ACC112 (cell line): Measurements from ENCODE around the gene FCHO1.
"Not testable (repeated sequence)": the region's sequence is repeated elsewhere in the genome, so short reads cannot be mapped to it uniquely, and the experiment has no call there.

Experiments used
- H2AFZ ChIP-seq: fragments of 200-600 bp; sonication (generic); one replicate; pipeline ENCODE4 v1.6.0; 2017; ENCODE audit warnings: antibody characterized with exemption, low read length; ENCODE audit not compliant: unreplicated experiment
- H3K27ac ChIP-seq: fragments of 200-600 bp; sonication (generic); 2 replicates; pipeline ENCODE4 v1.5.1; 2014; ENCODE audit warnings: low read depth, mild to moderate bottlenecking, antibody characterized with exemption, low read length, moderate library complexity
- H3K27me3 ChIP-seq: fragments of 200-600 bp; sonication (generic); 2 replicates; pipeline ENCODE4 v1.6.1; 2014; ENCODE audit warnings: mild to moderate bottlenecking, antibody characterized with exemption, low read length, moderate library complexity, mixed read lengths; ENCODE audit not compliant: insufficient read depth
- H3K36me3 ChIP-seq: fragments of 200-600 bp; sonication (generic); 2 replicates; pipeline ENCODE4 v1.6.1; 2016; ENCODE audit warnings: mild to moderate bottlenecking, antibody characterized with exemption, low read length, moderate library complexity, mixed read lengths; ENCODE audit not compliant: insufficient read depth
- H3K4me1 ChIP-seq: fragments of 200-600 bp; sonication (generic); one replicate; pipeline ENCODE4 v1.6.1; 2016; ENCODE audit warnings: low read length, mixed read lengths; ENCODE audit not compliant: insufficient read depth, unreplicated experiment, control insufficient read depth
- H3K4me3 ChIP-seq: fragments of 200-600 bp; sonication (generic); 2 replicates; pipeline ENCODE4 v1.5.1; 2014; ENCODE audit warnings: mild to moderate bottlenecking, low read depth, low read length
- H3K79me2 ChIP-seq: fragments of 200-600 bp; sonication (generic); one replicate; pipeline ENCODE4 v1.6.0; 2016; ENCODE audit warnings: low read length; ENCODE audit not compliant: control insufficient read depth, unreplicated experiment, insufficient read depth

Gene FCHO1

DNA sequence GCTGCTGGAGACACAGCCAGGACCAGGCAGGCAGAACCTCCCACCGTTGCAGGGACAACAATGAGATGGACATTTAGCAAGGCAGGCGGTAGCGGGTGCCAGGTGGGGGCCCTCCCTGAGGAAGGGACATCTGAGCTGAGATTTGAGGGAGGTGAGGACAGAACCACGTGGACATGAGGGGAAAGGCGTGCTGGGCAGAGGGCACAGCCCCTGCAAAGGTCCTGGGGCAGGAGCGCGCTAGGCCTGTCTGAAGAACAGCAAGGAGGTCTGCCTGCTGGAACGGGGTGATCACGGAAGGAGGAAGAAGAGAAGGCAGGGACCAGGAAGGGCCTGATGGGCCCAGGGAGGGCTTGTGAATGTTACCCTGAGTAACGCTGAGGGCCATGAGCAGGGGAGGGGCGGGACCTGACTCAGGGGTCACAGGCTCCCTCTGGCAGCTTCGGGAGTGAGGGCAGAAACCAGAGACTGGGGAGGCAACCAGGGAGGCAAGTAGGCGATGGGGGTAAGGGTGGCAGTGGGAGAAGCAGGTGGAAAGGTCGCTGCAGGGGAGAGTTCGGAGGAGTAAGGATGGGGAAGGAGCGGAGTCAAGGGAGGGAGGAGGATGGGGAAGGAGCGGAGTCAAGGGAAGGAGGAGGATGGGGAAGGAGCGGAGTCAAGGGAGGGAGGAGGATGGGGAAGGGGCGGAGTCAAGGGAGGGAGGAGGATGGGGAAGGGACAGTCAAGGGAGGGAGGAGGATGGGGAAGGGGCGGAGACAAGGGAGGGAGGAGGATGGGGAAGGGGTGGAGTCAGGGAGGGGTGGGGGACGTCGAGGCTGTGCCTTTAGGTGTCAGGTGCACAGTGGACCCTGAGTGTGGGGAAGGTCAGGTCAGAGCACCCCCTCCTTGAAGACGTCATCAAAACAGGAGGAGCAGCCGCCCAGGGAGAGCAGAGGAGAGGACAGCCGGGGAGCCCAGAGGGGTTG is 28.0 kb downstream of the FCHO1 start:
- H3K79me2 ChIP-seq: no peaks in the 10 kb centered on the region
- peak overlapping the region; percentile 39 for H3K4me3 ChIP-seq
- H2AFZ ChIP-seq: no peak overlapping the region
- no peaks in the 10 kb centered on the region for H3K27me3 ChIP-seq
- H3K36me3 ChIP-seq: no peaks in the 10 kb centered on the region
- no peak overlapping the region for H3K27ac ChIP-seq
- H3K4me1 ChIP-seq: no peaks in the 10 kb centered on the region

- Histone ChIP-seq H3K4me1 (no peaks in the 10 kb centered on the region), H3K36me3 (no peaks in the 10 kb centered on the region), H2AFZ (no peak overlapping the region), H3K4me3 (no peak overlapping the region), H3K79me2 (no peaks in the 10 kb centered on the region), H3K27ac (no peak overlapping the region), H3K27me3 (no peaks in the 10 kb centered on the region)
Observed at GRCh38 chr19:17780781-17781180, 29.5 kb downstream of the FCHO1 start.

DNA sequence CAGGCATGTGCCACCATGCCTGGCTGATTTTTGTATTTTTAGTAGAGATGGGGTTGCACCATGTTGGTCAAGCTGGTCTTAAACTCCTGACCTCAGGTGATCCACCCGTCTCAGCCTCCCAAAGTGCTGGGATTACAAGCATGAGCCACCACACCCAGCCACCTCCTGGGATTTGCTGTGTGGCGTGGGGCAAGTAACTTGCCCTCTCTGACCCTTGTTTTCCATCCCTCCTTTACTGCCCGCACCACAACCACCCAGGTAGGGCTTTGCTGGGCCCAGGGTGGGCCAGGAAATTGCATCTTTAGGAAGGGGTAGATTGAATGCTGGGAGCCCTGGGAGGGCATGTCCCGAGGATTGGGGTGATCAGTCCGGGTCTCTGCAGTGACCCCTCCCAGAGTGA is 32.4 kb downstream of the FCHO1 start:
- not testable (repeated sequence) for H2AFZ ChIP-seq, H3K27ac ChIP-seq, H3K79me2 ChIP-seq, H3K27me3 ChIP-seq, H3K4me3 ChIP-seq, H3K4me1 ChIP-seq, H3K36me3 ChIP-seq

- Histone ChIP-seq H3K27ac (no peak overlapping the region), H3K79me2 (no peaks in the 10 kb centered on the region), H2AFZ (no peak overlapping the region), H3K36me3 (no peaks in the 10 kb centered on the region), H3K27me3 (no peaks in the 10 kb centered on the region), H3K4me3 (no peak overlapping the region), H3K4me1 (no peaks in the 10 kb centered on the region)
Observed at GRCh38 chr19:17784201-17785008, 33.1 kb downstream of the FCHO1 start.

DNA sequence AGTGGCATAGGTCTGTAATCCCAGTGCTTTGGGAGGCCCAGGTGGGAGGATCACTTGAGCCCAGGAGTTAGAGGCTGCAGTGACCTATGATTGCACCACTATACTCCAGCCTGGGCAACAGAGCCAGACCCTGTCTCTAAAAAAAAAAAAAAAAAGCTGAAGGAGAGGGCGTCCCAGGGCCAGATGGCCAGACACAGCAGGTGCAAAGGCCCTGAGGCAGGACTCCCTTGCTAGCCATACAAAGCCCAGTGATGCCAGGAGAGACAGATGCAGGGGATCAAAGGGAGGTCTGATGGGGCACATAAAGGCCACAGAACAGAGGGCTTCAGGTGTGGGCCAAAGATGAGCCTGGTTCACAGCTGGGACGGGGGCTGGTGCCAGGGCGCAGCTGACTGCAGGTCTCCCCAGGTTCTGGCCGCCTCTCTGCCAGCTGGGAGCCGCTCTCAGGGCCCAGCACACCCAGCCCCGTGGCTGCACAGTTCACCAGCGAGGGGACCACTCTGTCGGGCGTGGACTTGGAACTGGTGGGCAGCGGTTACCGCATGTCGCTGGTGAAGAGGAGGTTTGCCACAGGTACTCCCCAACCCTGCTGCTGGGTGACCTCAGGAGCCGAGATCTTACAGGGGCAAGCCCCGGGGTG is 36.1 kb downstream of the FCHO1 start:
- Histone ChIP-seq H2AFZ (no peak overlapping the region), H3K27ac (no peak overlapping the region), H3K36me3 (no peaks in the 10 kb centered on the region), H3K79me2 (no peaks in the 10 kb centered on the region), H3K4me1 (no peaks in the 10 kb centered on the region), H3K4me3 (no peak overlapping the region), H3K27me3 (no peaks in the 10 kb centered on the region)

DNA sequence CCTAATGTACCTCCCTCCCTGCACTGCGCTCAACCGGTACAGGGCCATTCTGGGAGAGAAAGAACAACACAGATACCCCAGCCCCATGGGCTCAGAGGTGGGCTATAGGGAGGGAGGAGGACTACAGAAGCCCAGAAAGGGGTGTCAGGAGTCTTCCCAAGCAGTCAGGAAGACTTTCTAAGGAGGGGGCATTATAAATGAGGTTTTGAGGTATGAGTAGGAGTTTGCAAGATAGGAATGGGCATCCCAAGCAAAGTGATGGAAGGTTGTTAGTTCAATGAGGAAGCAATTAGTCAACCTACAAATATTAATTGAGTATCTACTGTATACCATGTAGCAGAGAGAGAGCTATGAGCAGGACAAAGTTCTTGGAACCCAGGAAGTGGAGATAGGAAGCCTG is 37.4 kb downstream of the FCHO1 start:
- Histone ChIP-seq H2AFZ (no peak overlapping the region), H3K27me3 (no peaks in the 10 kb centered on the region), H3K79me2 (no peaks in the 10 kb centered on the region), H3K4me3 (no peak overlapping the region), H3K36me3 (no peaks in the 10 kb centered on the region), H3K27ac (no peak overlapping the region), H3K4me1 (no peaks in the 10 kb centered on the region)

GRCh38 chr19:17790059-17790780 is 38.9 kb downstream of the FCHO1 start:
- Histone ChIP-seq H3K36me3 (no peaks in the 10 kb centered on the region), H2AFZ (no peak overlapping the region), H3K27me3 (peaks cover 7% of the 10 kb centered on the region; the same call in 1 of the 2 replicates), H3K79me2 (no peaks in the 10 kb centered on the region), H3K27ac (no peak overlapping the region), H3K4me3 (no peak overlapping the region), H3K4me1 (peaks cover 6% of the 10 kb centered on the region)

- Histone ChIP-seq H3K4me3 (peak overlapping the region; percentile 64; the same call in 1 of the 2 replicates), H3K36me3 (no peaks in the 10 kb centered on the region), H3K27me3 (peaks cover 10% of the 10 kb centered on the region; the same call in 1 of the 2 replicates), H2AFZ (no peak overlapping the region), H3K27ac (no peak overlapping the region), H3K79me2 (no peaks in the 10 kb centered on the region), H3K4me1 (peaks cover 12% of the 10 kb centered on the region)
Observed at GRCh38 chr19:17794412-17794730, 43.1 kb downstream of the FCHO1 start.

DNA sequence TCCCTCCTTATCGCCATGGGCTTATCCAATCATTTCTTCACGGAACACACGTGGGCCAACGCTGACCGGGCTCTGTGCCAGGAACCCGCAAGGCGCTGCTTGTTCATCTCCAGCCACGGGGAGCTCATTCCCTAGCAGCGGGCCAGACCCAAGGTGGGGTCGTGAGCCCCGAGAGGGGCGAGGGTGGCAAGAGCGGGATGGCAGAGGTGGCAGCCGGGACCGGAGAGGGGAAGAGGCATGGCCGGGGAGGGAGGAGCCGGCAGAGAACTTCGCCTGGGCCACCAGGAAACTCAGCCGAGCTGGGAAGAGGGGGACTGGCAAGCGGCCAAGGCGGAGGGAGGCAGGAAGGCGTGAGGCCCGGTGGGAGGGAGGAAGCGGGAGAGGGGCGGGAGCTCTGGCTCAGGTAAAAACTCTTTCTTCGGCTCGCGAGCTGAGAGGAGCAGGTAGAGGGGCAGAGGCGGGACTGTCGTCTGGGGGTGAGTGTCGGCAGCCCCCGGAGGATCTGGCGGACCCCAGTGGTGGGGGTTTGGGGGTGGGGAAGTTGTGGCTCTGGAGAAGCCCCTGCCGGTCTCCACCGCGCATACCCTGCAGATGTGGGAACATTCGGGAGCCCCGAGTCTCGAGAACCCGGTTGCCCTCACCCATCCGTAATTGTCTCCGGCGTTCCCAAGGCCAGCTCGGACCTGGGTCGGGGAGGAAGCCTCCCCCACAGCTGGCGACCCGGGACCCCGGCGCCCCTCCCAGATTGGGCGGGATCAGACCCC is 43.6 kb downstream of the FCHO1 start, which contains the start of gene B3GNT3:
Gene B3GNT3, plus strand, starts transcription at position 408 of the 764 bp plus-strand sequence. CDS start 12,670 bp downstream, outside the sequence.
- H3K27ac ChIP-seq: no peak within 1 kb of the TSS
- H3K4me3 ChIP-seq: peak within 1 kb of the TSS; percentile 64
- H3K36me3 ChIP-seq: no peaks in the 10 kb centered on the region
- no peaks in the 10 kb centered on the region for H3K79me2 ChIP-seq
- peaks cover 12% of the 10 kb centered on the region for H3K4me1 ChIP-seq
- peaks cover 10% of the 10 kb centered on the region; the same call in 1 of the 2 replicates for H3K27me3 ChIP-seq
- H2AFZ ChIP-seq: peak within 1 kb of the TSS; percentile 59
